DMS79 treated with DMSO at 0.1 percent for 48 hours (cell line): ENCODE measurements around the gene KPNB1.

ENCODE experiments used
- DNase-seq: peaks from one replicate; lab custom pipeline; 2025; lab: John Stamatoyannopoulos, UW

KPNB1 gene

GRCh38 chr17:47636273-47637030 is 13.3 kb upstream of the KPNB1 start:
- DNase-seq, result no peak

GRCh38 chr17:47638903-47639302 is 10.8 kb upstream of the KPNB1 start:
- DNase-seq, result no peak

- DNase-seq, result no peak
Measured at GRCh38 chr17:47640076-47640475, 9.6 kb upstream of the KPNB1 start.

- no peak for DNase-seq
Measured at GRCh38 chr17:47641202-47641601, 8.5 kb upstream of the KPNB1 start.

GRCh38 chr17:47643116-47643515 is 6.6 kb upstream of the KPNB1 start:
- no peak for DNase-seq

- no peak for DNase-seq
Measured at GRCh38 chr17:47644324-47644723, 5.4 kb upstream of the KPNB1 start.

- DNase-seq, result no peak
Measured at GRCh38 chr17:47649972-47650524, 329 bp downstream of the KPNB1 start.

GRCh38 chr17:47650525-47651522 is 1.1 kb downstream of the KPNB1 start:
- peak; percentile 85 for DNase-seq

- DNase-seq, result no peak
Measured at GRCh38 chr17:47651704-47652103, 2.0 kb downstream of the KPNB1 start.

- DNase-seq, result no peak
Measured at GRCh38 chr17:47652570-47652969, 2.9 kb downstream of the KPNB1 start.

GRCh38 chr17:47653442-47653841 is 3.7 kb downstream of the KPNB1 start:
- no peak for DNase-seq

- DNase-seq, result no peak
Measured at GRCh38 chr17:47654991-47655390, 5.3 kb downstream of the KPNB1 start.

GRCh38 chr17:47660064-47660492 is 10.4 kb downstream of the KPNB1 start:
- DNase-seq, result no peak

GRCh38 chr17:47663912-47664623 is 14.3 kb downstream of the KPNB1 start:
- peak; percentile 64 for DNase-seq

- DNase-seq, result no peak
Measured at GRCh38 chr17:47664624-47664941, 14.9 kb downstream of the KPNB1 start.

- no peak for DNase-seq
Measured at GRCh38 chr17:47665655-47666054, 15.9 kb downstream of the KPNB1 start.

GRCh38 chr17:47669081-47669480 is 19.4 kb downstream of the KPNB1 start:
- DNase-seq, result no peak

GRCh38 chr17:47670064-47670463 is 20.3 kb downstream of the KPNB1 start:
- DNase-seq, result no peak

- DNase-seq, result no peak
Measured at GRCh38 chr17:47674499-47674898, 24.8 kb downstream of the KPNB1 start.

GRCh38 chr17:47675380-47676198 is 25.9 kb downstream of the KPNB1 start:
- no peak for DNase-seq

GRCh38 chr17:47676199-47676472 is 26.4 kb downstream of the KPNB1 start:
- DNase-seq, result no peak
